H1 (cell line): Measurements from ENCODE around the gene P2RX2.

Experiments used
- CEBPB ChIP-seq: IDR thresholded peaks from 2 replicates; pipeline ENCODE4 v1.6.1; 2012; ENCODE audit warnings: low read depth, low read length
- CHD7 ChIP-seq: fragments of 300-600 bp; sonication (generic); IDR thresholded peaks from 2 replicates; pipeline ENCODE4 v1.7.1; 2012; ENCODE audit warnings: low read length, moderate library complexity, mild to moderate bottlenecking, inconsistent platforms; ENCODE audit not compliant: insufficient replicate concordance
- CTCF ChIP-seq, 3 experiments: IDR thresholded peaks; 1 replicate in 2 of 3; 2 replicates in 1 of 3; pipeline versions ENCODE4 v1.5.1 to v1.6.1; 2011; ENCODE audit warnings: low read length in 3 of 3, mild to moderate bottlenecking in 3 of 3, inconsistent platforms in 2 of 3, low read depth in 1 of 3, moderate library complexity in 1 of 3; ENCODE audit not compliant: insufficient read depth in 1 of 3; ENCODE audit errors: control extremely low read depth in 1 of 3
- EGR1 ChIP-seq: IDR thresholded peaks from 2 replicates; pipeline ENCODE4 v1.6.1; 2011; ENCODE audit warnings: low read depth, low read length, borderline replicate concordance
- EZH2 ChIP-seq: fragments of 200-600 bp; sonication (generic); IDR thresholded peaks from 2 replicates; pipeline ENCODE4 v1.7.1; 2012; ENCODE audit warnings: low read depth, mild to moderate bottlenecking, moderate library complexity, low read length, inconsistent platforms; ENCODE audit not compliant: severe bottlenecking
- HDAC2 ChIP-seq, 2 experiments: fragments of 300-600 bp in 1 of 2; sonication (generic) in 1 of 2; IDR thresholded peaks; 2 replicates each; pipeline ENCODE4 v1.6.1; 2011 to 2012; ENCODE audit warnings: low read depth in 2 of 2, low read length in 2 of 2, mild to moderate bottlenecking in 2 of 2, moderate library complexity in 2 of 2, borderline replicate concordance in 1 of 2, inconsistent platforms in 1 of 2
- JUN ChIP-seq: IDR thresholded peaks from 2 replicates; pipeline ENCODE4 v1.6.1; 2011; ENCODE audit warnings: low read depth, mild to moderate bottlenecking, improper control_type of control experiment, low read length
- KDM1A ChIP-seq: fragments of 200-600, 300-600 bp; sonication (generic); IDR thresholded peaks from 2 replicates; pipeline ENCODE4 v1.7.1; 2016; ENCODE audit warnings: mild to moderate bottlenecking, low read length, borderline replicate concordance
- MAX ChIP-seq: IDR thresholded peaks from 2 replicates; pipeline ENCODE4 v1.6.1; 2012; ENCODE audit warnings: inconsistent platforms
- POLR2A ChIP-seq, 2 experiments: IDR thresholded peaks; 1 replicate in 1 of 2; 2 replicates in 1 of 2; pipeline ENCODE4 v1.6.1; 2011; ENCODE audit warnings: low read depth in 2 of 2, low read length in 2 of 2, mild to moderate bottlenecking in 2 of 2; ENCODE audit errors: control extremely low read depth in 1 of 2
- POLR2AphosphoS5 ChIP-seq: IDR thresholded peaks from 2 replicates; pipeline ENCODE4 v1.6.1; 2011; ENCODE audit warnings: low read depth, low read length
- TAF1 ChIP-seq: IDR thresholded peaks from 2 replicates; pipeline ENCODE4 v1.6.1; 2011; ENCODE audit warnings: mild to moderate bottlenecking, low read depth, low read length
- USF2 ChIP-seq: IDR thresholded peaks from 2 replicates; pipeline ENCODE4 v1.6.1; 2011; ENCODE audit warnings: low read length, improper control_type of control experiment
- ZNF274 ChIP-seq: IDR thresholded peaks from 2 replicates; pipeline ENCODE4 v1.7.0; 2012; ENCODE audit warnings: low read length, borderline replicate concordance; ENCODE audit errors: extremely low read depth

GRCh38 chr12:132576701-132577100, 41.9 kb upstream of the P2RX2 start:
- TF ChIP-seq POLR2AphosphoS5 (no peak), EGR1 (no peak), TAF1 (no peak), POLR2A (IDR thresholded peaks at IDR 0.05; ENCODE audit: control extremely low read depth in 1 of 2, low read depth in 2 of 2, low read length in 2 of 2) (no peak), EZH2 (no peak), USF2 (no peak), KDM1A (no peak), MAX (no peak), CHD7 (no peak), CEBPB (no peak), JUN (no peak), CTCF (IDR thresholded peaks at IDR 0.05; ENCODE audit: control extremely low read depth in 1 of 3, insufficient read depth in 1 of 3, low read depth in 1 of 3, low read length in 3 of 3) (no peak), ZNF274 (no peak), HDAC2 (IDR thresholded peaks at IDR 0.05; ENCODE audit: borderline replicate concordance in 1 of 2, low read depth in 2 of 2, low read length in 2 of 2) (no peak)
